NT2/D1 (cell line): ENCODE data around the gene PYHIN1.

Experiments used
- SUZ12 ChIP-seq: IDR thresholded peaks from 2 replicates; pipeline ENCODE4 v1.6.1; 2011; ENCODE audit not compliant: insufficient read length, insufficient read depth; ENCODE audit errors: extremely low read depth
- YY1 ChIP-seq: IDR thresholded peaks from 2 replicates; pipeline ENCODE4 v1.6.1; 2011; ENCODE audit not compliant: insufficient read length, insufficient read depth
- ZNF274 ChIP-seq: IDR thresholded peaks from 2 replicates; pipeline ENCODE4 v1.6.1; 2011; ENCODE audit warnings: mild to moderate bottlenecking, low read depth, low read length

GRCh38 chr1:158901623-158902022 lies 29.7 kb upstream of the PYHIN1 start:
- TF ChIP-seq YY1: no peak
- TF ChIP-seq SUZ12: no peak
- TF ChIP-seq ZNF274: no peak
